GM23248 (cell line): ENCODE results near the gene ORAI2. TPM values are rescaled to one million over a fixed set of nuclear protein-coding genes. Genes with fewer than 3 reads are reported as not detected.
"Not testable (repeated sequence)": the region's sequence is repeated elsewhere in the genome, so short reads cannot be mapped to it uniquely, and the experiment has no call there.

ENCODE experiments used
- DNase-seq: peaks from one replicate; pipeline ENCODE4 v3.0.0-alpha.2; 2015
- H2AFZ ChIP-seq: fragments of 200-600 bp; sonication (generic); 2 replicates; pipeline ENCODE4 v1.6.1; 2016; ENCODE audit warnings: antibody characterized with exemption
- H3F3A ChIP-seq: fragments of 200-600 bp; sonication (generic); 2 replicates; pipeline ENCODE4 v1.6.1; 2016; ENCODE audit warnings: mild to moderate bottlenecking, antibody characterized with exemption, mixed run types; ENCODE audit not compliant: insufficient read depth
- H3K27ac ChIP-seq: fragments of 200-600 bp; sonication (generic); 2 replicates; pipeline ENCODE4 v1.5.1; 2016; ENCODE audit warnings: mild to moderate bottlenecking
- H3K27me3 ChIP-seq: fragments of 200-600 bp; sonication (generic); replicated peaks from 2 replicates; pipeline ENCODE4 v1.6.1; 2016; ENCODE audit warnings: mild to moderate bottlenecking; ENCODE audit not compliant: insufficient read depth
- H3K36me3 ChIP-seq: fragments of 200-600 bp; sonication (generic); 2 replicates; pipeline ENCODE4 v1.6.1; 2016; ENCODE audit warnings: low read depth, mild to moderate bottlenecking
- H3K4me1 ChIP-seq: fragments of 200-600 bp; sonication (generic); 2 replicates; pipeline ENCODE4 v1.6.1; 2016; ENCODE audit warnings: mild to moderate bottlenecking; ENCODE audit not compliant: insufficient read depth
- H3K4me2 ChIP-seq: fragments of 200-600 bp; sonication (generic); one replicate; pipeline ENCODE4 v1.6.1; 2016; ENCODE audit warnings: mild to moderate bottlenecking; ENCODE audit not compliant: unreplicated experiment
- H3K4me3 ChIP-seq: fragments of 200-600 bp; sonication (generic); 2 replicates; pipeline ENCODE4 v1.5.1; 2016; ENCODE audit warnings: mild to moderate bottlenecking
- H3K79me2 ChIP-seq: fragments of 200-600 bp; sonication (generic); 2 replicates; pipeline ENCODE4 v1.6.1; 2016; ENCODE audit warnings: mild to moderate bottlenecking; ENCODE audit not compliant: insufficient read depth
- H3K9ac ChIP-seq: fragments of 200-600 bp; sonication (generic); 2 replicates; pipeline ENCODE4 v1.6.1; 2016; ENCODE audit warnings: mild to moderate bottlenecking
- H3K9me2 ChIP-seq: fragments of 200-600 bp; sonication (generic); 2 replicates; pipeline ENCODE4 v1.6.1; 2016; ENCODE audit warnings: mixed run types, mild to moderate bottlenecking, moderate library complexity; ENCODE audit not compliant: insufficient read depth
- H3K9me3 ChIP-seq: fragments of 200-600 bp; sonication (generic); one replicate; pipeline ENCODE4 v1.6.1; 2017; ENCODE audit warnings: low read depth
- H4K20me1 ChIP-seq: fragments of 200-600 bp; sonication (generic); 2 replicates; pipeline ENCODE4 v1.6.0; 2016; ENCODE audit not compliant: insufficient read depth
- EZH2 ChIP-seq: fragments of 200-600 bp; sonication (generic); IDR thresholded peaks from 2 replicates; pipeline ENCODE4 v1.6.1; 2018; ENCODE audit warnings: antibody characterized with exemption, mild to moderate bottlenecking; ENCODE audit not compliant: insufficient read depth, poor library complexity, severe bottlenecking
- EZH2phosphoT487 ChIP-seq: fragments of 200-600 bp; sonication (generic); IDR thresholded peaks from 2 replicates; pipeline ENCODE4 v1.6.1; 2018; ENCODE audit warnings: antibody characterized with exemption, moderate library complexity, mild to moderate bottlenecking, low read depth; ENCODE audit not compliant: insufficient read depth
- WGBS, 2 experiments: methylation state at CpG; one replicate each; pipeline ENCODE4 v1.1.6; 2015 to 2017; ENCODE audit warnings: low lambda C conversion rate in 2 of 2, low coverage in 1 of 2; ENCODE audit errors: missing lambda C conversion rate in 2 of 2; 5-methylcytosine and 5-hydroxymethylcytosine counted together
- in situ Hi-C: fragments of 300-500 bp; cut with MboI; formaldehyde crosslinking; loops from 2 replicates; pipeline ENCODE4 v1.15.0; 2020
- polyA plus RNA-seq: library from polyadenylated mRNA; unstranded; fragments of >200 nt; fragmentation: Nextera tagmentation; extraction: Ambion mirVana; gene quantifications from 2 replicates; pipeline ENCODE4 v1.2.1, GENCODE V29; 2016
- total RNA-seq: library from RNA; depleted of rRNA; stranded (reverse); fragments of >200 nt; shearing (Covaris generic); gene quantifications from 2 replicates; pipeline ENCODE4 v1.2.3, GENCODE V29; 2014

ORAI2 gene
- total and polyA plus RNA-seq, 2 experiments from 2014 or later, result 30.3 to 42.2 TPM

DNA sequence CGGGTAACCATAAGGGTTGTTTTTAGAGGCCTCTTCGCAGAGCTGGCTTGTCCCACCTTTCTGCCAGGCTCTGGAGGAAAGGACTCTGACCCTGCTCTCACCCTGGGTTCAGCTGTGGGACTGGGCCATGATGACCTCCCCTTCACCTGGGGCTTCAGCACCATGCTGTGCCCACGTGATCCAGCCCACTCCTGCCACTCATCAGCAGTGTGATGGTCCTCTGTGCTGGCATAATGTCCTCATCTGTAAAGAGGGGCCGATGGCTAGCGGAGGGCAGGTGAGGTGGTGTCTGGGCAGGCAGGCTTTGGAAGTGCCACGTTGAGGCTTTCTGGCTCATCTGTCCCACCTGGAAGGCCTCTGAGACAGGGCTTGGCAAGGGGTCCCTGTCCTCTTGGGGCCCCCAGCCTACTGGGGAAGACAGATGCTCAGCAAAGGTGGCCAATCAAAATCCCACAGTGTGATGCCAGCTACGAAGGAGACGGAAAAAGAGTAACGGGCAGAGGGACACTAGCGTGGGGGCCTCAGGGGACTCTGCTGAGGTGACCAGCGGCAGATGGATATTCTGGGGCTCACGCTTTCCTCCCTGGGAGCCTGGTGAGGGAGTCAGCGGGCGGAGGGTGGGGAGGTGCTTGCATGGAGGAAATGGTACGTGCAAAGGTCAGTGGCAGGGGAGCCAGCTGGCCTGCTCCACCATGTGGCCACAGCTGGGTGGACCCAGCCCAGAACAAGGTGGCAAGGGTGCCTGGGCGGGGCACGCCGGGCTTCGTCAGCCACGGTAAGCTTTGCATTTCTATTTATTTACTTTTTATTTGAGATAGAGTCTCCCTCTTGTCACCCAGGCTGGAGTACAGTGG lies 36.8 kb downstream of the ORAI2 start:
- in situ Hi-C loops, result no loop called here
- no peak overlapping the region for H3K4me2 ChIP-seq
- H3K9me2 ChIP-seq, result no peaks in the 10 kb centered on the region
- H3K4me3 ChIP-seq, result no peak overlapping the region
- no peak overlapping the region for H2AFZ ChIP-seq
- no peak overlapping the region for H3K9ac ChIP-seq
- H3K27ac ChIP-seq, result no peak overlapping the region
- H3K9me3 ChIP-seq, result no peaks in the 10 kb centered on the region
- no peaks in the 10 kb centered on the region; the same call in 1 of the 2 replicates for H3K4me1 ChIP-seq
- TF ChIP-seq EZH2 (no peak), EZH2phosphoT487 (no peak)
- peaks cover 7% of the 10 kb centered on the region; the same call in 1 of the 2 replicates for H3K79me2 ChIP-seq
- H3K27me3 ChIP-seq, result no peaks in the 10 kb centered on the region
- WGBS, 2 experiments, result 84 to 88% methylated on average over 17 to 20 of the region's 20 CpGs
- H3F3A ChIP-seq, result no peaks in the 10 kb centered on the region
- no peak for DNase-seq
- no peaks in the 10 kb centered on the region for H4K20me1 ChIP-seq
- no peaks in the 10 kb centered on the region for H3K36me3 ChIP-seq

DNA sequence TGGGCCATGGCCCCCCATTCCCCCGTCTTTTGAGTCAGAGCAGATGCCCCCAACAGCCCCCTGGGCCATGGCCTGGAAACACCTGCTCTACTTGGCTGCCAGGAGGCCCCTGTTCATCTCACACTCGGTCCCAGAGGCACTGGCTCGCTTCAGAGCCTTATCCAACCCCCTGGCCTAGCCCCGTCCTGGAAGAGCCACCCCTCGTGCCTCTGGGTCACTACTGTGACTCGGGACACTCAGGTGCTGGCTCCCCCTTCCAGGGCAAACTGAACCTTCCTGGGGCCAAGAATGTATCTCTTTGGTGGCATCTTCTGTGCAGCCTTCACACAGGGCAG lies 38.4 kb downstream of the ORAI2 start:
- H3F3A ChIP-seq, result no peaks in the 10 kb centered on the region
- H3K27ac ChIP-seq, result no peak overlapping the region
- no peak overlapping the region for H3K9ac ChIP-seq
- WGBS, 2 experiments, result 82 to 87% methylated on average over 6 of the region's 6 CpGs
- H3K4me3 ChIP-seq, result no peak overlapping the region
- DNase-seq, result no peak
- H3K4me2 ChIP-seq, result no peak overlapping the region
- no peaks in the 10 kb centered on the region for H3K9me2 ChIP-seq
- H3K4me1 ChIP-seq, result no peaks in the 10 kb centered on the region
- in situ Hi-C loops, result no loop called here
- H3K79me2 ChIP-seq, result no peaks in the 10 kb centered on the region; the same call in 1 of the 2 replicates
- no peaks in the 10 kb centered on the region for H4K20me1 ChIP-seq
- no peaks in the 10 kb centered on the region for H3K36me3 ChIP-seq
- H2AFZ ChIP-seq, result no peak overlapping the region
- TF ChIP-seq EZH2, result no peak
- no peaks in the 10 kb centered on the region for H3K9me3 ChIP-seq
- H3K27me3 ChIP-seq, result no peaks in the 10 kb centered on the region

DNA sequence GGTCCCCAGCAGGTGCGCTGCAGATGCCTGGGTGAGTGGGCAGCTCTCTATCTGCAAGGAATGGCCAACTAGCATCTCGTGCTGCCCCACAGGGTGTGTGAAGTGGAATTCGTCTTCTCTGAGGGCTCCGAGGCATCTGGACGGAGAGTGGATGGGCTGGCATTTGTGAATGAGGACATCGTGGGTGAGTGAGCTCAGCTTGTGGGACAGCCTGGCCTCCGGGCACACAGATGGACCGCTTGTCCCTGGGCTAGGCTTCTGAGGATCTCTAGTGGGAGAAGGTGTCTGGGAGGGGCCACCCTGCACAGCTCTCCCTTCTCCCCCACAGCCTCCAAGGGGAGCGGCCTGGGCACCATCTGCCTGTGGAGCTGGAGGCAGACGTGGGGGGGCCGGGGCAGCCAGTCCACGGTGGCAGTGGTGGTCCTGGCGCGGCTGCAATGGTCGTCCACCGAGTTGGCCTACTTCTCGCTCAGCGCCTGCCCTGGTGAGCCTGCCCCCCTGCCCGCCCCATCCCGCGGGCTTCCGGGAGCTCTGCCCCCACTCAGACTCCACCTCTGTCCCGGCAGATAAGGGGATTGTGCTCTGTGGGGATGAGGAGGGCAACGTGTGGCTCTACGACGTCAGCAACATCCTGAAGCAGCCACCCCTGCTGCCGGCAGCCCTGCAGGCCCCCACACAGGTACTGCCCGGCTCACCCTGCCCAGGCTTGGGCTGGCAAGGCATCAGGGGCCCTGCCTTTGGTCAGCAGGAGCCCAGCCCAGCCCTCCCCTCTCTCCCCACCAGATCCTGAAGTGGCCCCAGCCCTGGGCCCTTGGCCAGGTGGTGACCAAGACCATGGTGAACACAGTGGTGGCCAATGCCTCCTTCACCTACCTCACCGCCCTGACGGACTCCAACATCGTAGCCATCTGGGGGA lies 39.0 kb downstream of the ORAI2 start:
- H3K27me3 ChIP-seq, result no peaks in the 10 kb centered on the region
- H3K4me2 ChIP-seq, result no peak overlapping the region
- no peaks in the 10 kb centered on the region for H4K20me1 ChIP-seq
- no peaks in the 10 kb centered on the region for H3K9me3 ChIP-seq
- no peaks in the 10 kb centered on the region for H3K9me2 ChIP-seq
- DNase-seq, result no peak
- H3K4me3 ChIP-seq, result no peak overlapping the region
- H3F3A ChIP-seq, result no peaks in the 10 kb centered on the region
- 77% methylated on average over 28 to 31 of the region's 31 CpGs for WGBS, 2 experiments
- no peak overlapping the region for H3K9ac ChIP-seq
- H3K4me1 ChIP-seq, result no peaks in the 10 kb centered on the region
- H3K27ac ChIP-seq, result no peak overlapping the region
- in situ Hi-C loops, result no loop called here
- H2AFZ ChIP-seq, result no peak overlapping the region
- no peaks in the 10 kb centered on the region; the same call in 1 of the 2 replicates for H3K79me2 ChIP-seq
- TF ChIP-seq EZH2phosphoT487, result no peak
- TF ChIP-seq EZH2, result no peak
- no peaks in the 10 kb centered on the region for H3K36me3 ChIP-seq

DNA sequence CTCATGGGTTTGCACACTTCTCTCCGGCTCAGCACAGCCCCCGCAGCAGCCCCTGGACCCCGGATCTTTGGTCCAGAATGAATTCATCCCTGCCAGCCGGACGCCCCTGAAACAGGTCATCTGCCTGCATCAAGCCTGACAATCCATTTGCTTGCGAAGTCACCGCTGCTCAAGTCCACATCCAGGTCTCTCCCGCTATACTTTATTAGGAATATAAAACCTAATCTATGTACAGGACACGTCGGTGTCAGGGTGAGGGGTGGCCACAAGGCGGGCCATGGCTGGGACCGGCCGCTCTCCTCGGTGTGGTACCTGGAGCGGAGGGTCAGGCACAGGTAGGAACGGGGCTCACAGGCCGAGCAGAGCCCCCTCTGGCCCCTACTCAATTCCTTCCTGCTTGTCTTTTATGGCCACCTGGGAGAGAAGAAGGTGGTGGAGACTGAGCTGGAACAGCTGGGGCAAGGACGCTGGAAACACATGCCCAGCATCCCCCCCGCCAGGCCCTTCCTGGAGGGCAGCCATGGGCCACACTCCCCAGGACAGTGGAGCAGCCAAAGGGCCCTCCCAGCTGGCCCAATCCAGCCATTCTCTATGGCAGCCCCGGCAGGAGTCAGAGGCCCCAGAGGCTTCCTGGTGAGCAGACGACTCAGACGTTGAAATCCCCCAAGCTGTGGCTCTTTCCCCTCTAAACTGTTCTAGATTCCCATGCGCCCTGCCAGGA lies 40.1 kb downstream of the ORAI2 start:
- no peak overlapping the region for H3K9ac ChIP-seq

DNA sequence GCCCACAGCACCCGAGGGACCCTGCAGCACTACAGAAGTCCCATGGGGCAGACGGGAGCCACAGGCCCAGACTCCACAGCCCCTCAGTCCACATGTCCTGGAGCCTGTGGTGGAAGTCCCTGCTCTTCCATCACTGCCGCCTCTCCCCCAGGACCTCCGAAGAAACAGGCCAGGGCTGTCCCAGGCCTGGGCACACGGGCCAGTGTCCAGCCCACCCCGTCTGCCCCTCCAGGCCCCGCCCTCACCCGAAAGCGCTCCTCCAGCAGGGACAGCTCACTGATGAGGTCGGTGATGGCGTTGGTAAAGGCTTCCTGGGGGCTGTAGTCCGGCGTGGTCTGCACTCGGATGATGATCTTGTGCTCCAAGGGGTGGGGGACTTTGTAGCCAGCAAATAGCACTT lies 40.7 kb downstream of the ORAI2 start:
- H4K20me1 ChIP-seq, H3K4me1 ChIP-seq, H3K36me3 ChIP-seq, H3K9ac ChIP-seq, H3K9me2 ChIP-seq, H3F3A ChIP-seq, H3K79me2 ChIP-seq, H3K27me3 ChIP-seq, H3K4me2 ChIP-seq, H3K4me3 ChIP-seq, H3K27ac ChIP-seq, H2AFZ ChIP-seq, DNase-seq, in situ Hi-C loops, H3K9me3 ChIP-seq: not testable (repeated sequence)
- 82 to 100% methylated on average over 1 to 14 of the region's 14 CpGs for WGBS, 2 experiments

More for the DNA sequence above, 40.1 kb downstream of the ORAI2 start:
- Histone ChIP-seq H3K79me2 (no peaks in the 10 kb centered on the region; the same call in 1 of the 2 replicates), H3F3A (no peaks in the 10 kb centered on the region), H3K27me3 (no peaks in the 10 kb centered on the region), H3K36me3 (no peaks in the 10 kb centered on the region), H2AFZ (no peak overlapping the region), H3K4me1 (no peaks in the 10 kb centered on the region), H3K9me2 (no peaks in the 10 kb centered on the region), H3K4me3 (no peak overlapping the region), H3K4me2 (no peak overlapping the region), H3K9me3 (no peaks in the 10 kb centered on the region), H4K20me1 (no peaks in the 10 kb centered on the region), H3K27ac (no peak overlapping the region)
- no peak for DNase-seq
- in situ Hi-C loops, result no loop called here
- 82 to 85% methylated on average over 22 to 23 of the region's 23 CpGs for WGBS, 2 experiments
- TF ChIP-seq EZH2, result no peak
- no peak for TF ChIP-seq EZH2phosphoT487

DNA sequence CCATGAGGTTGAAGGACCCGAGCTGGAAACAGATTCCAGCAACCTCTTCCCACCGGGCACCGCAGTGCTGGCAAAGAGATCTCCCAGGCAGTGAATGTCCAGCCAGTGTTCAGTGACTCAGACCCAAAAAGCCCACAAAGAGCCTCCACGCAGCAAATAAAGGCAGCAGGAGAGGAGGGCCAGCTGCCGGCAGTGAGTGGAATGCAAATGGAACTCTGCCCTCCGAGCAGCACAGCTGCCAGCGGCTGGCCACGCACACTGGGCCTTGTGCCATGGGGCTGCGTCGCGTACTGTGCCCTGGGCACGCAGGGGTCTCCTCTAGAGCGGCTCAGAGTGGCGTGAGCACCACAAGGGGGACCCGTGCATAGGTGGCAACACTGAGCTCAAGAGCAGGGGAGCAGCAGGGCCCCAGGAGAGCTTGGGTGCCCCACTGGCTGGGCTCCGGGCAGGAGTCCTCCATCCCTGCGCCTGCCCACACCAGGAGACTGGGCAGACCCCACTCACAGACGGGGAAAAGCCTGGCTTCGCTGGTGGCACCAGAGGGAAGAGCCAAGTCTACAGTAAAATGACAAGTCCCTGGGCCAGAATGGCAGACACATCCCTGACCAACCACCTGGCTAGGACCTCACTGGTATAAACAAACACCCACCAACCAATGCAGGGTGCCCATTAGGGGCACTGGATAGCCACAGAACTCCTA lies 41.5 kb downstream of the ORAI2 start:
- in situ Hi-C loops, H3K36me3 ChIP-seq, H3K27ac ChIP-seq, H3K27me3 ChIP-seq, DNase-seq, H3K9ac ChIP-seq, H3F3A ChIP-seq, H3K4me2 ChIP-seq, H3K79me2 ChIP-seq, H3K9me3 ChIP-seq, H2AFZ ChIP-seq, H3K4me1 ChIP-seq, H3K4me3 ChIP-seq, H4K20me1 ChIP-seq, H3K9me2 ChIP-seq: not testable (repeated sequence)
- WGBS, 2 experiments, result 79 to 83% methylated on average over 11 to 15 of the region's 19 CpGs
